ENCODE measurements around the gene LENEP. TPM values are rescaled to one million over a fixed set of nuclear protein-coding genes. Genes with fewer than 3 reads are reported as not detected.

LENEP gene
- total RNA-seq, 1 donor from 2014 or later = not detected

DNA sequence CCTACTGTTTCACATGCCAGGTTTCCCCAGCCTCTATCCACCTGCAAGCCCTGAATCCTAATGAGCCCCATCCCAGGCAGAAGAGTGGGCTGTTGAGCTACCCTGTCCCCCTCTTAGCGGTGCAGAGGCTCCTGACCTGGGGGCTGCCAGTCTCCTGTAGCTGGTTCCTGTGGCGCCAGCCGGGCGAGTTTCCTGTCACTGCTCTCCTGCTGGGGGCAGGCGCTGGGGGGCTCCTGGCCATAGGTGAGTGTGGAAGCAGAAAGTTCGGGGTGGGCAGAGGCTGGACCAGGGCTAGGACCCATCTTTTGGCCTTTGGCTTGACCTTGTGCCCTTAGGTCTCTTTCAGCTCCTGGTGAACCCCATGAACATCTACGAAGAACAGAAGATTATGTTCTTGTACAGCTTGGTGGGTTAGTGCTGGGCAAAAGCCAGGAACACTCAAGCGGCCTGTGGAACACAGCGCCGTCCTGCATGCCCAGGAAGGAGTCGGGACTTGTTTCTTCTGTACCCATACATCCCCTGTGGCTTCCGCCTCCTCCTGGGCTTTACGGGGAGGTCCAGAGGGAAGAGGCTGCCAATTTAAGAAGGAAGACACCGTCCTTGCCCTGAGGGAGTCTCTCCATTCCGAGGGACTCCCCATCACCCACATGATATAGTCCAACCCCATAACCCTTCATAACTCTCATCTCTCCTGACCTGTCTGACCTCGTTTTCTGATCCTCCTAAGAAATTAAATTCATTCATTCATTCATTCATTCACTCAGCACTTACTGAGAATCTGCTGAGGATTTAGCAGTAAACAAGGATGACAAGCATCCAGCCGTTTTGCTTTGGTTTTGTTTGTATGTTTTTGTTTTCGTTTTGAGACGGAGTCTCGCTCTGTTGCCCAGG, 41.2 kb downstream of the LENEP start:
- no peak for DNase-seq
- intact Hi-C loops (cut with micrococcal nuclease) = no loop called here
- no peak for ATAC-seq

DNA sequence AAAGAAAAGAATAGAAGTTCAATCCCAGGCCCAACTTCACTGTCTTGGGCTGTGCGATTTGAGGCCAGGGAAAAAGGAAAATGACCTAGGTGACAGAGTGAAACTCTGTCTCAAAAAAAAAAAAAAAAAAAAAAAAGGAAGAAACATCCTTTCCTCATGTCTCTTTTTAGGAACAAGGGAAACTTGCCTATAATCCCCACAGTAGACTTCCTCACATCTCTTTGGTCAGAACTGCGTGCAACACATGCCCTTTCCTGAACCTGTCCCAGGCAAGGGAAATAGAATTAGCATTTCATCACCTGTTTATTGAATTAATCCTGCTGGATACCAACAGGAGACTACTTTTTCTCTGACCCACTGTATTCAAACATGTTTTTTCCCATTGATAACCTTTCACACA, 42.5 kb downstream of the LENEP start:
- intact Hi-C loops (cut with micrococcal nuclease) = no loop called here
- ATAC-seq (no peak), DNase-seq (no peak)

DNA sequence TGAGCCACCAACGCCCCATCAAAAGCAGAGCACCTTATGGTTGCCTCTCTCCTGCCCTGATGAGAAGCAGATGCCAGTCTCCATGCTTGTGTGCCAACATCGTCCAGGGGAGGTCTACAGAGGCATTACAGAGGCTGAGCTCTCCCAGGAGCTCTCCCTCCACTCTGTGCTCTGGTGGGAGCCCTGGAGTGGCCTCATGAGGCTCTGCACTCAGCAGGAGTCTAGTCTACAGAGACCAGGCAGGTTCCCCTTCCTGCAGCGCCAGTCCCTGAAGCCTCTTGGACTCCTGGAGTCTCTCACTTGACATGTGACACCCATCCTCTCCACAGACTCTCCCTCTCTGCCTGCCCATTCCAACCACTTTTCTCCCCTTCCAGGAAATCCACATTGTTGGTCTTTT, 43.7 kb downstream of the LENEP start:
- intact Hi-C loops (cut with micrococcal nuclease) = no loop called here
- no peak for ATAC-seq
- DNase-seq = no peak

- DNase-seq = no peak
- no peak for ATAC-seq
- intact Hi-C loops (cut with micrococcal nuclease) = no loop called here
Measured at GRCh38 chr1:155037851-155038441, 44.6 kb downstream of the LENEP start.

- DNase-seq (no peak), ATAC-seq (peak; percentile 23)
- intact Hi-C loops (cut with micrococcal nuclease) = no loop called here
Measured at GRCh38 chr1:155038602-155039307, 45.4 kb downstream of the LENEP start.

GRCh38 chr1:155039308-155039669, 45.9 kb downstream of the LENEP start:
- no peak for DNase-seq
- intact Hi-C loops (cut with micrococcal nuclease) = no loop called here
- no peak for ATAC-seq

- ATAC-seq (no peak), DNase-seq (no peak)
- intact Hi-C loops (cut with micrococcal nuclease) = no loop called here
Measured at GRCh38 chr1:155040358-155041093, 47.1 kb downstream of the LENEP start.

- no peak for DNase-seq
- intact Hi-C loops (cut with micrococcal nuclease) = no loop called here
- ATAC-seq = no peak
Measured at GRCh38 chr1:155042789-155043188, 49.4 kb downstream of the LENEP start.

- intact Hi-C loops (cut with micrococcal nuclease) = no loop called here
- DNase-seq (no peak), ATAC-seq (no peak)
Measured at GRCh38 chr1:155043301-155043702, 49.9 kb downstream of the LENEP start.

GRCh38 chr1:155043793-155044192, 50.4 kb downstream of the LENEP start:
- intact Hi-C loops (cut with micrococcal nuclease) = loop anchor here (2.0 kb wide), 1 partner anchor 41 kb away; no protein-coding TSS in a partner anchor
- no peak for DNase-seq
- no peak for ATAC-seq

Small RNA genes within 50 kb of the gene (microRNA-seq; reads per million reads assigned to microRNA genes)
- gene MIR4258 (ENCODE audit: borderline number of aligned reads) = not detected

Other genes with a start within 250 kb of the LENEP start
- 4.0 TPM for gene KCNN3, start 123.3 kb upstream of the LENEP start, total RNA-seq
- 66.6 TPM for gene PMVK, start 56.9 kb upstream of the LENEP start, total RNA-seq
- gene PBXIP1, start 37.5 kb upstream of the LENEP start, total RNA-seq = 60.4 TPM
- gene PYGO2, start 31.8 kb upstream of the LENEP start, total RNA-seq = 14.7 TPM
- gene SHC1, start 22.8 kb upstream of the LENEP start, total RNA-seq = 62.1 TPM
- 16.7 TPM for gene CKS1B, start 18.9 kb upstream of the LENEP start, total RNA-seq
- gene FLAD1, start 10.2 kb upstream of the LENEP start, total RNA-seq = 31.4 TPM
- gene ZBTB7B, start 9.2 kb downstream of the LENEP start, total RNA-seq = 58.9 TPM
- gene DCST2, start 40.2 kb downstream of the LENEP start, total RNA-seq = 0.37 TPM
- gene DCST1, start 40.2 kb downstream of the LENEP start, total RNA-seq = not detected
- gene ADAM15, start 57.7 kb downstream of the LENEP start, total RNA-seq = 84.2 TPM
- 2.3 TPM for gene EFNA4, start 70.2 kb downstream of the LENEP start, total RNA-seq
- 1.1 TPM for gene EFNA3, start 85.3 kb downstream of the LENEP start, total RNA-seq
- 51.0 TPM for gene EFNA1, start 134.3 kb downstream of the LENEP start, total RNA-seq
- gene SLC50A1, start 142.3 kb downstream of the LENEP start, total RNA-seq = 8.8 TPM
- gene DPM3, start 146.9 kb downstream of the LENEP start, total RNA-seq = 52.4 TPM
- 134 TPM for gene KRTCAP2, start 179.7 kb downstream of the LENEP start, total RNA-seq
- gene TRIM46, start 180.3 kb downstream of the LENEP start, total RNA-seq = 0.22 TPM
- gene THBS3, start 214.3 kb downstream of the LENEP start, total RNA-seq = 6.3 TPM
- 14.1 TPM for gene MTX1, start 215.1 kb downstream of the LENEP start, total RNA-seq